PFSK-1 (cell line): ENCODE data around the gene OR14K1.

Experiments
- POLR2AphosphoS5 ChIP-seq: IDR thresholded peaks from 2 replicates; pipeline ENCODE4 v1.6.1; 2012; ENCODE audit warnings: low read depth, mild to moderate bottlenecking, control low read depth, low read length, moderate library complexity
- REST ChIP-seq, 2 experiments: IDR thresholded peaks; 2 replicates each; pipeline versions ENCODE4 v1.6.1 to v1.8.0; 2011 to 2012; ENCODE audit warnings: low read depth in 2 of 2, low read length in 2 of 2, control low read depth in 1 of 2, inconsistent platforms in 1 of 2, mild to moderate bottlenecking in 1 of 2, moderate library complexity in 1 of 2; ENCODE audit not compliant: insufficient read depth in 1 of 2
- SIN3A ChIP-seq: IDR thresholded peaks from 2 replicates; pipeline ENCODE4 v1.6.1; 2012; ENCODE audit warnings: mild to moderate bottlenecking, low read length, moderate library complexity, borderline replicate concordance; ENCODE audit not compliant: insufficient read depth

DNA sequence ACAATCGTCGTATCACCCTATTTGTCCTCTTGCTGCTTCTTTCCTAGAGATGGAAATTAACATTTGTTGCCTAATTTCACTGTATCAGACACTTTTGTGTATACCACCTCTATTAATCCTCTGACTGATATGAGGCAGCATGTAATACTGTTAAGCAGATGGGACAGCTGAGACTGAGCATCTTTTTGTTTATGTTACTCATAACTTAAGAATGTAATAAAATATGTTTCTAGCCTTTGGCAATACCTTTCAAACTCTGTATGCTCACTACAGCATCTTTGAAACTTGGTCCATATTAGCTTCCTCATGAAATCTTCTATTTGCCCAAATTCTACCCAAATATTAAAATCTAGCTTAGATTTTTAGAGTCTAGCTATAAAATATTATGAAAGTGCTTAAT lies 2.3 kb downstream of the OR14K1 start:
- TF ChIP-seq POLR2AphosphoS5 (no peak), SIN3A (no peak), REST (IDR thresholded peaks at IDR 0.05; ENCODE audit: insufficient read depth in 1 of 2, low read depth in 2 of 2, low read length in 2 of 2) (no peak)
